Placental pericyte (primary cell): ENCODE measurements around the gene CLECL1. TPM values are rescaled to one million over a fixed set of nuclear protein-coding genes. Genes with fewer than 3 reads are reported as not detected.

Experiments
- total RNA-seq: library from RNA; depleted of rRNA; stranded (reverse); fragments of >200 nt; gene quantifications from 2 replicates; pipeline ENCODE4 v1.2.3, GENCODE V29; 2012

The CLECL1 gene
- not detected in 2 replicates for total RNA-seq

DNA sequence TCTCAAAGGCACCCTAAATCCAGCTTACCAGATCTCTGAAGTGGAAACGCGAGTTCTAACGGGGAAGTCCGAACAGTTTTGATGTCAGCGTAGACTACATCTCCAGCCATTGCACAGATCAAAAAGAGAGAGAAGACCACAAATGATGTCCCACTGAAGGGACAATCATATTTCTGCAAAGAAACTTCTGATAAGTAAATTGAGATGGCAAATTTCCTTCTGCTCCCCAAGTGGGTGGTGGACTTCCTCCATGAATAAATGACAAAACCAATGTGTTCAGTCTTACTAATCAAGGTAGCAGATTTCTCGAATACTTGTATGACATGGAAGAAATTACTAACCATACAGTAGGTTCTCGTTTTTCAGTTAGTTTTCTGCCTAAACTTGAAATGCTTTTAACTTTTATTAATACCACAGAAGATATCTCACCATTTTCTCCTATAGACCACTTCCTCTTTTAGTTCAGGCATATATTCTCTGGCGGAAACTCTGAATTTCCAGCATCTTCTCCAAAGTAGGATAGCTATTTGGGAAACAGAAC is at the start of gene CLECL1:
TSS of gene CLECL1 (minus strand) at position 177 of the 541 bp plus-strand sequence.

DNA sequence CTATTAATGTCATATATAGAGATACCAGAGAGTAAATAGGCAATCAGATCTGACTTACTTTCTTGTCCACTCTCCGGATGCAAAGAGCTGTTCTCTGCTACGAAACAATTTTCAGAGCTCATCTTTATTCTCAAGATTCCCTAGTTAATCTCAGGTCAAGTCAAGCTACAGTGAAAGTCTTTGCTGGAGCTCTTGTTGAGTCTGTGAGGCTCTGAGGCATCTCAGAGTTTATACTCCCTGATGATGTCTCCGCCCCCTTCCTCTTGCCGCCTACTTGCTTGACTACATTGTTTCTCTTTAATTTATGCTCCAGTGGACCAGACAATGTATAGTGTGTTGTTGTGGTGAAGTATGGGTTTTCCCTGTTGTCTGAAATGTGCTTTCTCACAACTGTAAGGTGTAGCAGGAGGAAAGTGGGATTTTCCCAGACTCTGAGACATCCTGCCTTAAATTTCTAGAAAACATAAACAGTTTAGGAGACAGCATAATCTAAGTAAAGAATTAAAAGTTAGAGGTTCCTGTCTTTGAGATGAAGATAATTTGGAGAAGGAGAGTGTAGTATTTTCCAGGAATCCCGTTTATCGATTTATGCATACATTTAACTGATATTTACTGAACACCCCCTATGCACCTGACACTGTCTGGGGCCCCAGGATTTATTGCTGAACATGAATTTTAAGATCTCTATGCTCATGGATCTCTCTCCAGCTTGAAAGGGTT is 28.0 kb upstream of the CLECL1 start, which contains the start of gene CD69:
TSS of gene CD69 (minus strand) at position 203 of the 720 bp plus-strand sequence. CDS start at position 122, 81 bp downstream.

Other genes starting within 250 kb of the CLECL1 start
- gene KLRB1, start 125.2 kb downstream of the CLECL1 start, total RNA-seq = not detected in 2 replicates
- gene CLEC2D, start 63.4 kb downstream of the CLECL1 start, total RNA-seq = 3.5 and 5.4 TPM in 2 replicates
- 1.9 TPM in 1 of 2 replicates, not detected in the other for gene CD69, start 27.8 kb upstream of the CLECL1 start, total RNA-seq
- gene KLRF1, start 94.4 kb upstream of the CLECL1 start, total RNA-seq = not detected in 2 replicates
- gene CLEC2B, start 136.3 kb upstream of the CLECL1 start, total RNA-seq = 21.4 and 26.2 TPM in 2 replicates
- not detected in 2 replicates for gene KLRF2, start 148.4 kb upstream of the CLECL1 start, total RNA-seq
- not detected in 2 replicates for gene CLEC2A, start 199.3 kb upstream of the CLECL1 start, total RNA-seq
- 0.14 TPM in 1 of 2 replicates, not detected in the other for gene CLEC12A, start 238.3 kb upstream of the CLECL1 start, total RNA-seq